HCT116 (cell line): ENCODE data around the gene KLF3. TPM values are rescaled to one million over a fixed set of nuclear protein-coding genes. Genes with fewer than 3 reads are reported as not detected.

Experiments
- ATAC-seq: fragments of 200-7000 bp; cut with Tn5 transposase; 2 replicates; pipeline ENCODE4 v1.9.1; 2020; ENCODE audit warnings: mild to moderate bottlenecking, moderate library complexity
- BruUV-seq: library from RNA; stranded (reverse); fragments of 400-500 nt; replicated peaks from 2 replicates; lab custom pipeline; 2021; lab: Mats Ljungman, UMichigan
- CTCF ChIA-PET: fragments of 300-600 bp; sonication (Branson Sonifier 250); formaldehyde crosslinking; loops from one replicate; lab custom pipeline; 2021; ENCODE audit warnings: antibody characterized with exemption; lab: Charles Lee
- POLR2A ChIA-PET: fragments of 300-600, 350-600 bp; sonication (Branson Sonifier 250); formaldehyde crosslinking; loops from one replicate; lab custom pipeline; 2021; ENCODE audit warnings: antibody characterized with exemption; lab: Charles Lee
- RAD21 ChIA-PET, 2 experiments: fragments of 300-600 bp; sonication (Branson Sonifier 250); formaldehyde crosslinking; loops; one replicate each; lab custom pipeline; 2023; ENCODE audit warnings: low total read pairs in 2 of 2; ENCODE audit not compliant: uncharacterized antibody in 2 of 2, unreplicated experiment in 2 of 2, low non-redundant PET in 1 of 2; lab: Charles Lee
- DNase-seq: peaks from one replicate; pipeline ENCODE4 v3.0.0-alpha.2; 2010; ENCODE audit warnings: low read depth, low spot score
- H2AFZ ChIP-seq: fragments of 200-600 bp; shearing (Covaris generic), sonication (generic); 2 replicates; pipeline ENCODE4 v1.6.1; 2017; ENCODE audit warnings: low read depth, mixed run types, mixed read lengths, antibody characterized with exemption, low read length; ENCODE audit not compliant: poor library complexity, severe bottlenecking
- H3K27ac ChIP-seq: 2 replicates; pipeline ENCODE4 v1.5.1; 2012; ENCODE audit warnings: low read depth, low read length
- H3K27me3 ChIP-seq: fragments of 200-600 bp; sonication (generic); 2 replicates; pipeline ENCODE4 v1.6.1; 2016; ENCODE audit warnings: mixed run types, low read length, mixed read lengths; ENCODE audit not compliant: insufficient read depth
- H3K36me3 ChIP-seq, 2 experiments: fragments of 200-500 bp in 1 of 2; fragments of 200-600 bp in 1 of 2; sonication (Bioruptor generic) in 1 of 2; sonication (generic) in 1 of 2; 2 replicates each; pipeline versions ENCODE4 v1.5.1 to v1.6.1; 2014 to 2016; ENCODE audit warnings: low read length in 2 of 2, inconsistent platforms in 1 of 2, mixed read lengths in 1 of 2, mixed run types in 1 of 2; ENCODE audit not compliant: insufficient read depth in 2 of 2, control insufficient read depth in 1 of 2
- H3K4me1 ChIP-seq, 2 experiments: fragments of 200-600 bp in 1 of 2; sonication (generic) in 1 of 2; 2 replicates each; pipeline versions ENCODE4 v1.5.1 to v1.6.1; 2012 to 2017; ENCODE audit warnings: low read length in 2 of 2, inconsistent platforms in 1 of 2, mild to moderate bottlenecking in 1 of 2, mixed read lengths in 1 of 2, mixed run types in 1 of 2, moderate library complexity in 1 of 2; ENCODE audit not compliant: insufficient read depth in 2 of 2, control insufficient read depth in 1 of 2
- H3K4me2 ChIP-seq: fragments of 200-600 bp; sonication (generic); 2 replicates; pipeline ENCODE4 v1.6.1; 2017; ENCODE audit warnings: mixed run types, low read length, mixed read lengths
- H3K4me3 ChIP-seq, 2 experiments: fragments of 200-600 bp in 1 of 2; sonication (generic) in 1 of 2; replicated peaks in 1 of 2; 2 replicates each; pipeline ENCODE4 v1.5.1; 2011 to 2016; ENCODE audit warnings: low read length in 2 of 2, control low read depth in 1 of 2, low read depth in 1 of 2, mild to moderate bottlenecking in 1 of 2, mixed read lengths in 1 of 2, mixed run types in 1 of 2
- H3K79me2 ChIP-seq: fragments of 200-600 bp; sonication (generic); 2 replicates; pipeline ENCODE4 v1.6.1; 2017; ENCODE audit warnings: mild to moderate bottlenecking, mixed run types, low read length, moderate library complexity, mixed read lengths; ENCODE audit not compliant: insufficient read depth
- H3K9ac ChIP-seq: fragments of 200-600 bp; sonication (generic); 2 replicates; pipeline ENCODE4 v1.6.1; 2016; ENCODE audit warnings: low read length, mixed read lengths
- H3K9me2 ChIP-seq: fragments of 200-600 bp; sonication (generic), shearing (Covaris generic); 2 replicates; pipeline ENCODE4 v1.6.1; 2017; ENCODE audit warnings: mixed run types, mild to moderate bottlenecking, moderate library complexity; ENCODE audit not compliant: insufficient read depth
- H3K9me3 ChIP-seq, 2 experiments: fragments of 200-500 bp in 1 of 2; fragments of 200-600 bp in 1 of 2; sonication (Bioruptor generic) in 1 of 2; sonication (generic) in 1 of 2; 2 replicates each; pipeline ENCODE4 v1.6.1; 2014 to 2017; ENCODE audit warnings: low read length in 2 of 2, mixed read lengths in 2 of 2, inconsistent platforms in 1 of 2, low read depth in 1 of 2, mild to moderate bottlenecking in 1 of 2, mixed run types in 1 of 2, moderate library complexity in 1 of 2; ENCODE audit not compliant: control insufficient read depth in 1 of 2, insufficient read depth in 1 of 2
- H4K20me1 ChIP-seq: fragments of 200-600 bp; sonication (generic), shearing (Covaris generic); 2 replicates; pipeline ENCODE4 v1.6.1; 2017; ENCODE audit warnings: mixed run types, mild to moderate bottlenecking, moderate library complexity; ENCODE audit not compliant: insufficient read depth
- ATF3 ChIP-seq: IDR thresholded peaks from 2 replicates; pipeline ENCODE4 v1.6.1; 2012
- CEBPB ChIP-seq: IDR thresholded peaks from 2 replicates; pipeline ENCODE4 v1.6.1; 2012; ENCODE audit warnings: low read depth
- CTCF ChIP-seq, 3 experiments: fragments of 200-600 bp in 1 of 3; sonication (generic) in 1 of 3; IDR thresholded peaks in 2 of 3; conservative IDR thresholded peaks in 1 of 3; 2 replicates each; pipeline ENCODE4 v1.5.1; 2012 to 2017; ENCODE audit warnings: low read depth in 2 of 3, low read length in 2 of 3, antibody characterized with exemption in 1 of 3, borderline replicate concordance in 1 of 3, control low read depth in 1 of 3, mild to moderate bottlenecking in 1 of 3, mixed read lengths in 1 of 3, mixed run types in 1 of 3, moderate library complexity in 1 of 3; ENCODE audit not compliant: insufficient read depth in 1 of 3
- EGR1 ChIP-seq: IDR thresholded peaks from 2 replicates; pipeline ENCODE4 v1.6.1; 2012; ENCODE audit warnings: low read depth
- ELF1 ChIP-seq: IDR thresholded peaks from 2 replicates; pipeline ENCODE4 v1.6.1; 2012; ENCODE audit warnings: low read depth, borderline replicate concordance
- EZH2 ChIP-seq: fragments of 200-600 bp; sonication (generic); IDR thresholded peaks from 2 replicates; pipeline ENCODE4 v1.6.1; 2017; ENCODE audit warnings: antibody characterized with exemption, mixed run types
- EZH2phosphoT487 ChIP-seq: fragments of 200-600 bp; IDR thresholded peaks from 2 replicates; pipeline ENCODE4 v1.6.1; 2018; ENCODE audit warnings: antibody characterized with exemption, borderline replicate concordance
- FOSL1 ChIP-seq: IDR thresholded peaks from 2 replicates; pipeline ENCODE4 v1.6.1; 2012; ENCODE audit warnings: low read depth
- JUND ChIP-seq: IDR thresholded peaks from 2 replicates; pipeline ENCODE4 v1.6.1; 2012
- MAX ChIP-seq: IDR thresholded peaks from 2 replicates; pipeline ENCODE4 v1.6.1; 2012
- POLR2A ChIP-seq: IDR thresholded peaks from 2 replicates; pipeline ENCODE4 v1.7.0; 2011; ENCODE audit warnings: borderline replicate concordance; ENCODE audit not compliant: insufficient read depth, insufficient read length; ENCODE audit errors: extremely low read depth
- POLR2AphosphoS5 ChIP-seq: IDR thresholded peaks from 2 replicates; pipeline ENCODE4 v1.6.1; 2011; ENCODE audit warnings: mild to moderate bottlenecking, low read depth, low read length, moderate library complexity
- RAD21 ChIP-seq: IDR thresholded peaks from 2 replicates; pipeline ENCODE4 v1.6.1; 2012; ENCODE audit warnings: low read depth, mild to moderate bottlenecking
- REST ChIP-seq: IDR thresholded peaks from 2 replicates; pipeline ENCODE4 v1.6.1; 2012; ENCODE audit warnings: low read depth
- SIN3A ChIP-seq: IDR thresholded peaks from 2 replicates; pipeline ENCODE4 v1.6.1; 2012; ENCODE audit warnings: low read depth
- SP1 ChIP-seq: IDR thresholded peaks from 2 replicates; pipeline ENCODE4 v1.6.1; 2012; ENCODE audit warnings: low read depth
- TCF7L2 ChIP-seq: IDR thresholded peaks from 2 replicates; pipeline ENCODE4 v1.7.0; 2011; ENCODE audit warnings: borderline replicate concordance, inconsistent platforms; ENCODE audit not compliant: insufficient read depth, insufficient read length; ENCODE audit errors: extremely low read depth
- ZBTB33 ChIP-seq: IDR thresholded peaks from 2 replicates; pipeline ENCODE4 v1.6.1; 2011; ENCODE audit warnings: mild to moderate bottlenecking, low read length, moderate library complexity; ENCODE audit not compliant: insufficient replicate concordance; ENCODE audit errors: extremely low read depth
- ZFX ChIP-seq: fragments of 450-650 bp; IDR thresholded peaks from 2 replicates; pipeline ENCODE4 v1.6.1; 2017
- ZNF274 ChIP-seq: fragments of 200-500 bp; sonication (Bioruptor generic); IDR thresholded peaks from 2 replicates; pipeline ENCODE4 v1.6.1; 2014; ENCODE audit warnings: mild to moderate bottlenecking, low read depth, low read length, inconsistent platforms
- intact Hi-C: fragments of 100-400 bp; cut with micrococcal nuclease; formaldehyde crosslinking; loops from 2 replicates; pipeline ENCODE4 v1.10.0; 2022
- total RNA-seq: library from RNA; stranded (reverse); gene quantifications from one replicate; pipeline ENCODE4 v1.2.1, GENCODE V29; 2021; ENCODE audit not compliant: unreplicated experiment

The KLF3 gene
- total RNA-seq, 1 experiment from 2014 or later, result 44.2 TPM

- Histone ChIP-seq H3K9me3 (no peaks in the 10 kb centered on the region; a peak in 1 of 4 replicates), H3K4me3 (no peak overlapping the region), H3K9me2 (no peaks in the 10 kb centered on the region), H3K4me1 (peaks cover 6 to 19% of the 10 kb centered on the region in 2 experiments; a peak in 3 of 4 replicates), H3K27me3 (no peaks in the 10 kb centered on the region), H4K20me1 (no peaks in the 10 kb centered on the region), H2AFZ (no peak overlapping the region), H3K4me2 (no peak overlapping the region), H3K27ac (no peak overlapping the region), H3K9ac (no peak overlapping the region), H3K79me2 (no peaks in the 10 kb centered on the region), H3K36me3 (no peaks in the 10 kb centered on the region)
- no peak for DNase-seq
- no peak for ATAC-seq
- intact Hi-C loops, result no loop called here
- POLR2A ChIA-PET, result no interaction called here
- TF ChIP-seq FOSL1, result no peak
- no peak for TF ChIP-seq ZBTB33
- no peak for TF ChIP-seq ATF3
- no peak for TF ChIP-seq ZNF274
- TF ChIP-seq JUND, result no peak
- TF ChIP-seq SP1, result no peak
- TF ChIP-seq TCF7L2, result no peak
- no peak for TF ChIP-seq POLR2AphosphoS5
- TF ChIP-seq EZH2, result no peak
- no peak for TF ChIP-seq SIN3A
- TF ChIP-seq RAD21, result no peak
- no peak for TF ChIP-seq CTCF (IDR thresholded peaks at IDR 0.05 in 2 of 3, conservative IDR thresholded peaks at IDR 0.05 in 1 of 3; ENCODE audit: borderline replicate concordance in 1 of 3, insufficient read depth in 1 of 3, low read depth in 2 of 3, low read length in 2 of 3)
- no peak for TF ChIP-seq ZFX
- no peak for TF ChIP-seq EZH2phosphoT487
- no peak for TF ChIP-seq REST
- TF ChIP-seq MAX, result no peak
- no peak for TF ChIP-seq EGR1
- no peak for TF ChIP-seq CEBPB
- no peak for TF ChIP-seq ELF1
- no peak for TF ChIP-seq POLR2A
- RAD21 ChIA-PET, result no interaction called here
- CTCF ChIA-PET, result no interaction called here
- no TSS peak for BruUV-seq
Measured at GRCh38 chr4:38747629-38748028, 83.6 kb downstream of the KLF3 start.
